ENCODE measurements around the gene RPS24. TPM values are rescaled to one million over a fixed set of nuclear protein-coding genes. Genes with fewer than 3 reads are reported as not detected.
"Not testable (repeated sequence)": the region's sequence is repeated elsewhere in the genome, so short reads cannot be mapped to it uniquely, and the experiment has no call there.

Gene RPS24
- total RNA-seq, 1 donor from 2014 or later: 1,816 TPM

GRCh38 chr10:78047314-78047891 is 13.7 kb downstream of the RPS24 start:
- no peaks in the 10 kb centered on the region for H3K27me3 Mint-ChIP-seq
- intact Hi-C loops (cut with micrococcal nuclease): loop anchor here (1.0 to 10.0 kb wide), 4 partner anchors 255 to 1148 kb away; partner anchors contain the start of gene ZMIZ1
- H3K36me3 Mint-ChIP-seq (ENCODE audit: low read depth): peaks cover 7% of the 10 kb centered on the region

GRCh38 chr10:78049851-78050250 is 16.2 kb downstream of the RPS24 start:
- Mint-ChIP-seq H3K4me1 (peaks cover 10% of the 10 kb centered on the region), H3K9me3 (no peaks in the 10 kb centered on the region), H3K36me3 (ENCODE audit: low read depth) (no peaks in the 10 kb centered on the region), H3K4me3 (no peak overlapping the region), H3K27ac (no peak overlapping the region), H3K27me3 (no peaks in the 10 kb centered on the region)
- intact Hi-C loops (cut with micrococcal nuclease): loop anchor here (5.0 to 10.0 kb wide), 3 partner anchors 252 to 1017 kb away; partner anchors contain the start of gene ZMIZ1
- no peak for DNase-seq

More at GRCh38 chr10:78047314-78047891, 13.7 kb downstream of the RPS24 start:
- DNase-seq: peak; percentile 95
- H3K4me1 Mint-ChIP-seq: peaks cover 21% of the 10 kb centered on the region
- no peak overlapping the region for H3K4me3 Mint-ChIP-seq
- H3K9me3 Mint-ChIP-seq: no peaks in the 10 kb centered on the region
- H3K27ac Mint-ChIP-seq: no peak overlapping the region

GRCh38 chr10:78053211-78053868 is 19.7 kb downstream of the RPS24 start:
- no peak for DNase-seq
- Mint-ChIP-seq H3K36me3 (ENCODE audit: low read depth) (no peaks in the 10 kb centered on the region), H3K27ac (no peak overlapping the region), H3K4me1 (peaks cover 3% of the 10 kb centered on the region), H3K9me3 (no peaks in the 10 kb centered on the region), H3K27me3 (no peaks in the 10 kb centered on the region), H3K4me3 (no peak overlapping the region)
- intact Hi-C loops (cut with micrococcal nuclease): no loop called here

GRCh38 chr10:78058562-78058961 is 24.9 kb downstream of the RPS24 start:
- no peaks in the 10 kb centered on the region for H3K9me3 Mint-ChIP-seq
- DNase-seq: no peak
- intact Hi-C loops (cut with micrococcal nuclease): no loop called here
- no peak overlapping the region for H3K27ac Mint-ChIP-seq
- H3K27me3 Mint-ChIP-seq: peaks cover under 1% of the 10 kb centered on the region
- peaks cover 10% of the 10 kb centered on the region for H3K4me1 Mint-ChIP-seq
- no peaks in the 10 kb centered on the region for H3K36me3 Mint-ChIP-seq (ENCODE audit: low read depth)
- H3K4me3 Mint-ChIP-seq: no peak overlapping the region

GRCh38 chr10:78059906-78060702 is 26.4 kb downstream of the RPS24 start:
- no peak for DNase-seq
- Mint-ChIP-seq H3K36me3 (ENCODE audit: low read depth) (no peaks in the 10 kb centered on the region), H3K27me3 (peaks cover 2% of the 10 kb centered on the region), H3K27ac (no peak overlapping the region), H3K9me3 (no peaks in the 10 kb centered on the region), H3K4me3 (no peak overlapping the region), H3K4me1 (peaks cover 10% of the 10 kb centered on the region)
- intact Hi-C loops (cut with micrococcal nuclease): no loop called here

GRCh38 chr10:78062296-78062695 is 28.6 kb downstream of the RPS24 start:
- H3K27ac Mint-ChIP-seq: no peak overlapping the region
- no peaks in the 10 kb centered on the region for H3K36me3 Mint-ChIP-seq (ENCODE audit: low read depth)
- peaks cover 2% of the 10 kb centered on the region for H3K27me3 Mint-ChIP-seq
- intact Hi-C loops (cut with micrococcal nuclease): no loop called here
- H3K4me1 Mint-ChIP-seq: peaks cover 15% of the 10 kb centered on the region
- H3K4me3 Mint-ChIP-seq: no peak overlapping the region
- DNase-seq: no peak
- no peaks in the 10 kb centered on the region for H3K9me3 Mint-ChIP-seq

GRCh38 chr10:78063236-78063635 is 29.6 kb downstream of the RPS24 start:
- H3K36me3 Mint-ChIP-seq (ENCODE audit: low read depth): no peaks in the 10 kb centered on the region
- no peak overlapping the region for H3K27ac Mint-ChIP-seq
- no peak for DNase-seq
- H3K4me3 Mint-ChIP-seq: no peak overlapping the region
- H3K9me3 Mint-ChIP-seq: no peaks in the 10 kb centered on the region
- H3K4me1 Mint-ChIP-seq: peaks cover 13% of the 10 kb centered on the region
- H3K27me3 Mint-ChIP-seq: peaks cover 2% of the 10 kb centered on the region
- intact Hi-C loops (cut with micrococcal nuclease): no loop called here

GRCh38 chr10:78064919-78065318 is 31.3 kb downstream of the RPS24 start:
- H3K36me3 Mint-ChIP-seq (ENCODE audit: low read depth); H3K4me3 Mint-ChIP-seq; intact Hi-C loops (cut with micrococcal nuclease); DNase-seq; H3K27me3 Mint-ChIP-seq; H3K9me3 Mint-ChIP-seq; H3K27ac Mint-ChIP-seq: not testable (repeated sequence)
- H3K4me1 Mint-ChIP-seq: peaks cover 13% of the 10 kb centered on the region

- H3K27me3 Mint-ChIP-seq: peaks cover 2% of the 10 kb centered on the region
- H3K4me3 Mint-ChIP-seq: no peak overlapping the region
- H3K9me3 Mint-ChIP-seq: no peaks in the 10 kb centered on the region
- no peak for DNase-seq
- no peaks in the 10 kb centered on the region for H3K36me3 Mint-ChIP-seq (ENCODE audit: low read depth)
- intact Hi-C loops (cut with micrococcal nuclease): no loop called here
- no peak overlapping the region for H3K27ac Mint-ChIP-seq
- H3K4me1 Mint-ChIP-seq: peaks cover 13% of the 10 kb centered on the region
These were observed 31.9 kb downstream of the RPS24 start for GRCh38 chr10:78065611-78066010.

- intact Hi-C loops (cut with micrococcal nuclease): no loop called here
- Mint-ChIP-seq H3K36me3 (ENCODE audit: low read depth) (no peaks in the 10 kb centered on the region), H3K27me3 (peaks cover 2% of the 10 kb centered on the region), H3K27ac (no peak overlapping the region), H3K4me3 (no peak overlapping the region), H3K4me1 (peaks cover 13% of the 10 kb centered on the region), H3K9me3 (no peaks in the 10 kb centered on the region)
- DNase-seq: no peak
These were observed 32.3 kb downstream of the RPS24 start for GRCh38 chr10:78066012-78066411.

- no peaks in the 10 kb centered on the region for H3K36me3 Mint-ChIP-seq (ENCODE audit: low read depth)
- intact Hi-C loops (cut with micrococcal nuclease): no loop called here
- DNase-seq: no peak
- H3K9me3 Mint-ChIP-seq: no peaks in the 10 kb centered on the region
- H3K27me3 Mint-ChIP-seq: peaks cover 2% of the 10 kb centered on the region
- no peak overlapping the region for H3K4me3 Mint-ChIP-seq
- peaks cover 13% of the 10 kb centered on the region for H3K4me1 Mint-ChIP-seq
- no peak overlapping the region for H3K27ac Mint-ChIP-seq
These were observed 33.2 kb downstream of the RPS24 start for GRCh38 chr10:78066728-78067430.

GRCh38 chr10:78069151-78069550 is 35.5 kb downstream of the RPS24 start:
- H3K27me3 Mint-ChIP-seq: no peaks in the 10 kb centered on the region
- H3K4me1 Mint-ChIP-seq: peaks cover 6% of the 10 kb centered on the region
- peaks cover 2% of the 10 kb centered on the region for H3K9me3 Mint-ChIP-seq
- H3K4me3 Mint-ChIP-seq: no peak overlapping the region
- H3K36me3 Mint-ChIP-seq (ENCODE audit: low read depth): no peaks in the 10 kb centered on the region
- no peak overlapping the region for H3K27ac Mint-ChIP-seq
- intact Hi-C loops (cut with micrococcal nuclease): no loop called here
- DNase-seq: no peak

GRCh38 chr10:78070064-78070463 is 36.4 kb downstream of the RPS24 start:
- H3K4me1 Mint-ChIP-seq; H3K27me3 Mint-ChIP-seq; intact Hi-C loops (cut with micrococcal nuclease); H3K27ac Mint-ChIP-seq; DNase-seq; H3K9me3 Mint-ChIP-seq; H3K36me3 Mint-ChIP-seq (ENCODE audit: low read depth); H3K4me3 Mint-ChIP-seq: not testable (repeated sequence)

GRCh38 chr10:78070726-78071125 is 37.1 kb downstream of the RPS24 start:
- Mint-ChIP-seq H3K36me3 (ENCODE audit: low read depth) (no peaks in the 10 kb centered on the region), H3K4me1 (peaks cover 5% of the 10 kb centered on the region), H3K9me3 (peaks cover 4% of the 10 kb centered on the region), H3K27me3 (no peaks in the 10 kb centered on the region), H3K27ac (no peak overlapping the region), H3K4me3 (no peak overlapping the region)
- intact Hi-C loops (cut with micrococcal nuclease): no loop called here
- no peak for DNase-seq
